Measurements from ENCODE around the gene PRND.

DNA sequence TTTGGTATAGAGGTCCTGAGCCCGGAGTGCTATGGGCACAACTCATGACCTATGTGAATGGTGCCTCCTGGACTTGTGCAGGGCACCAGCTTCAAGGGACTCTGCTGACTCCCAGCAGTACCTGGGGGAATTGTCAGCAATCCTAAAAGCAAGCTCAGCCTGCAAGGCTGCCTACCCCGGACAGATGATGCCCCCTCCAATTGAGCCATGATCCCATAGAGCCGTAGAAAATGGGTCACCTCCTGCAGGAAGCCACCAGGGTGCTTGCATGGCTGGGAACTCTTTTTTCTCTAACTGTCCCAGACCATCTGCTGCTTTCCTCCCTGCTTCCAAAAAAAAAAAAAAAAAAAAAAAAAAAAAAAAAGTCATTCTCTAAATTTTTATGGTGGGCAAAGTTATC, 12.9 kb upstream of the PRND start:
- TF ChIP-seq PATZ1 (CRISPR knock-in tag; IDR thresholded peaks at IDR 0.05; ENCODE audit: borderline replicate concordance) (no peak), CSDC2 (CRISPR knock-in tag; IDR thresholded peaks at IDR 0.05) (no peak), OSR1 (CRISPR knock-in tag; IDR thresholded peaks at IDR 0.05) (no peak), ESRRG (CRISPR knock-in tag; IDR thresholded peaks at IDR 0.05) (no peak)

Data from SK-N-SH treated with all-trans-retinoic acid at 6 μM for 48 hours (cell line).